ENCODE measurements around the gene COL11A1.

DNA sequence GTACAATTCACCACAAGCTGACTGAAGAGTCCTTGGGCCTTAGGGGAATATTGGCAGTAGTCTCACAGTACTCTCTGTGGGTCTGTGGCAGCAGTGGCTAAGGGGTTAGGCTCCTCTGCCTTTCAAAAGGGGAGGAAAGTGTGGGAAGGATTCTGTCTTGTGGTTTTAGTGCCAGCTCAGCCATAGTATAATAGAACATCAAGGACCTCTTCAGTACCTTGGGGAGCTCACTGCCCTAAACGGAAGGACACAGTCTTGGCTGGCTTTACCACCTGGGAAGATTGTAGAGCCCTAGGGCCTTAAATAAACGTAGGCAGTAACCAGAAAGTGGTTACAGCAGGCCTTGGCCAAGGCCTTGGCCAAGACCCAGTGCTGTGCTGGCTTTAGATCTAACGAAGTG, 265.7 kb downstream of the COL11A1 start:
- TF ChIP-seq, protein P1, sequence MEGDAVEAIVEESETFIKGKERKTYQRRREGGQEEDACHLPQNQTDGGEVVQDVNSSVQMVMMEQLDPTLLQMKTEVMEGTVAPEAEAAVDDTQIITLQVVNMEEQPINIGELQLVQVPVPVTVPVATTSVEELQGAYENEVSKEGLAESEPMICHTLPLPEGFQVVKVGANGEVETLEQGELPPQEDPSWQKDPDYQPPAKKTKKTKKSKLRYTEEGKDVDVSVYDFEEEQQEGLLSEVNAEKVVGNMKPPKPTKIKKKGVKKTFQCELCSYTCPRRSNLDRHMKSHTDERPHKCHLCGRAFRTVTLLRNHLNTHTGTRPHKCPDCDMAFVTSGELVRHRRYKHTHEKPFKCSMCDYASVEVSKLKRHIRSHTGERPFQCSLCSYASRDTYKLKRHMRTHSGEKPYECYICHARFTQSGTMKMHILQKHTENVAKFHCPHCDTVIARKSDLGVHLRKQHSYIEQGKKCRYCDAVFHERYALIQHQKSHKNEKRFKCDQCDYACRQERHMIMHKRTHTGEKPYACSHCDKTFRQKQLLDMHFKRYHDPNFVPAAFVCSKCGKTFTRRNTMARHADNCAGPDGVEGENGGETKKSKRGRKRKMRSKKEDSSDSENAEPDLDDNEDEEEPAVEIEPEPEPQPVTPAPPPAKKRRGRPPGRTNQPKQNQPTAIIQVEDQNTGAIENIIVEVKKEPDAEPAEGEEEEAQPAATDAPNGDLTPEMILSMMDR (IDR thresholded peaks at IDR 0.05; ENCODE audit: poor library complexity), result no peak
- TF ChIP-seq EZH2phosphoT487 (IDR thresholded peaks at IDR 0.05; ENCODE audit: low read depth, severe bottlenecking, unreplicated experiment) (no peak), EZH2 (IDR thresholded peaks at IDR 0.05; ENCODE audit: borderline replicate concordance) (no peak)

Measured in hepatocyte (in vitro differentiated cells).